Pancreas (tissue), 10 donors: ENCODE data around the gene RBM26. TPM values are rescaled to one million over a fixed set of nuclear protein-coding genes. Genes with fewer than 3 reads are reported as not detected.

Experiments
- ATAC-seq, 4 donors: fragments of 200-7000 bp; cut with Tn5 transposase; one replicate each; pipeline versions ENCODE4 v1.8.0 to v1.9.1; 2020; ENCODE audit warnings: mild to moderate bottlenecking in 4 of 4, moderate library complexity in 4 of 4
- DNase-seq, 6 donors: peaks; one replicate each; pipeline ENCODE4 v3.0.0-alpha.2; 2020
- FAIRE-seq: peaks from 2 replicates; lab custom pipeline; 2012; peaks lifted over from hg19 to GRCh38; lab: Jason Lieb, UNC
- H3K27ac ChIP-seq, 4 donors: fragments of 200-600 bp; sonication (generic); 1 replicate in 3 of 4; 2 replicates in 1 of 4; pipeline versions ENCODE4 v1.5.0 to v1.8.0; 2020
- H3K27me3 ChIP-seq, 4 donors: fragments of 200-600 bp; one replicate each; pipeline ENCODE4 v1.8.0; 2021
- H3K36me3 ChIP-seq, 3 donors: fragments of 200-600 bp; sonication (generic) in 1 of 3; one replicate each; pipeline versions ENCODE4 v1.5.0 to v1.8.0; 2020 to 2021
- H3K4me1 ChIP-seq, 3 donors: fragments of 200-600 bp; one replicate each; pipeline ENCODE4 v1.8.0; 2021
- H3K4me3 ChIP-seq, 4 donors: fragments of 200-600 bp; sonication (generic) in 2 of 4; one replicate each; pipeline versions ENCODE4 v1.5.0 to v1.8.0; 2020 to 2021
- H3K9me3 ChIP-seq, 4 donors: fragments of 200-600 bp; one replicate each; pipeline ENCODE4 v1.8.0; 2021
- WGBS, 2 donors: extraction: QIAGEN DNeasy Blood & Tissue Kit; methylation state at CpG; one replicate each; pipeline ENCODE4 v1.1.7; 2013; 5-methylcytosine and 5-hydroxymethylcytosine counted together
- intact Hi-C, 3 donors: fragments of 100-400 bp; cut with DNase I; formaldehyde crosslinking; loops; one replicate each; pipeline versions ENCODE4 v1.11.1 to v1.14.2; 2022
- polyA plus RNA-seq, 2 donors: library from polyadenylated mRNA; stranded (reverse); fragments of 200-250 nt; gene quantifications; one replicate each; pipeline ENCODE4 v1.2.3, GENCODE V29; 2013
- total RNA-seq, 6 donors: library from RNA; stranded (reverse); fragmentation: NEBNext Ultra II Directional in 4 of 6; extraction: Animal tissue kit (Norgen Biotek cat#: 25700) in 4 of 6; gene quantifications; one replicate each; pipeline versions ENCODE4 v1.2.1 to v1.2.4, GENCODE V29; 2021 to 2023
- TF ChIP-seq, protein P1 (sequence below), 4 donors: fragments of 200-600 bp; sonication (generic) in 3 of 4; IDR thresholded peaks; one replicate each; pipeline versions ENCODE4 v1.5.0 to v1.8.0; 2021; ENCODE audit warnings: antibody characterized with exemption in 4 of 4
- donor health status: healthy with polysubstance abuse.
- donor health status: DM: no; HTN: no; CAD: no; lungs with moderate emphysema.
- donor health status: DM: no; HTN: no; CAD: no.
- donor health status: control.
- donor health status: control.
- donor health status: Bipolar disorder and iron deficiency.
- donor health status: DM: yes; HTN: yes; CAD: no.
- donor health status: DM: no; HTN: no; CAD: no.
- donor health status: DM: no; HTN: no; CAD: no.
- donor health status: DM: yes; HTN: yes; CAD: no.

The RBM26 gene
- total and polyA plus RNA-seq, 8 donors: 11.7 to 25.1 (median 18.3) TPM

DNA sequence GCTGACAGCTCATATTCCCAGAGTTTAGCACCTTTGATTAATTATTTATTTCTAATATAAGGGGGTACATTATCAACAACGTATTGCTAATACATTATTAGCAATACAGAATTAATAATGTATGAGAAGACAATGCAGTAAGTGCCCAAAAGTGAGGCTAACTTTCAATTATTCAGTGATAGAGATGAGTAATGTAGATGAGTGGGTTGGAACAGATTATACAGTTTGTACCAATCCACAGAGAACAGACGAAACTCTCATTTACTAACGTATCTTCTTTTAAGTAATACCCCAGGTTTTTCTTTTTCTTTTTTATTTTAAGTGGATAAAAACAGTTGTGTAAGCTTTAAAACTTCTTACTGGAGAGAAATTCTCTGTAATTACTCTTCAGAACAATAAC lies 36.7 kb upstream of the RBM26 start:
- WGBS, 2 donors: 82 to 91% methylated on average over 3 of the region's 3 CpGs
- H3K36me3 ChIP-seq: no peaks in the 10 kb centered on the region
- H3K4me3 ChIP-seq: no peak overlapping the region
- H3K27ac ChIP-seq: no peak overlapping the region
- DNase-seq: no peak
- TF ChIP-seq, protein P1, sequence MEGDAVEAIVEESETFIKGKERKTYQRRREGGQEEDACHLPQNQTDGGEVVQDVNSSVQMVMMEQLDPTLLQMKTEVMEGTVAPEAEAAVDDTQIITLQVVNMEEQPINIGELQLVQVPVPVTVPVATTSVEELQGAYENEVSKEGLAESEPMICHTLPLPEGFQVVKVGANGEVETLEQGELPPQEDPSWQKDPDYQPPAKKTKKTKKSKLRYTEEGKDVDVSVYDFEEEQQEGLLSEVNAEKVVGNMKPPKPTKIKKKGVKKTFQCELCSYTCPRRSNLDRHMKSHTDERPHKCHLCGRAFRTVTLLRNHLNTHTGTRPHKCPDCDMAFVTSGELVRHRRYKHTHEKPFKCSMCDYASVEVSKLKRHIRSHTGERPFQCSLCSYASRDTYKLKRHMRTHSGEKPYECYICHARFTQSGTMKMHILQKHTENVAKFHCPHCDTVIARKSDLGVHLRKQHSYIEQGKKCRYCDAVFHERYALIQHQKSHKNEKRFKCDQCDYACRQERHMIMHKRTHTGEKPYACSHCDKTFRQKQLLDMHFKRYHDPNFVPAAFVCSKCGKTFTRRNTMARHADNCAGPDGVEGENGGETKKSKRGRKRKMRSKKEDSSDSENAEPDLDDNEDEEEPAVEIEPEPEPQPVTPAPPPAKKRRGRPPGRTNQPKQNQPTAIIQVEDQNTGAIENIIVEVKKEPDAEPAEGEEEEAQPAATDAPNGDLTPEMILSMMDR (IDR thresholded peaks at IDR 0.05): no peak
- no peaks in the 10 kb centered on the region for H3K9me3 ChIP-seq
- FAIRE-seq: no peak
- intact Hi-C loops: no loop called here
- no peaks in the 10 kb centered on the region for H3K4me1 ChIP-seq
- H3K27me3 ChIP-seq: no peaks in the 10 kb centered on the region
- no peak for ATAC-seq

DNA sequence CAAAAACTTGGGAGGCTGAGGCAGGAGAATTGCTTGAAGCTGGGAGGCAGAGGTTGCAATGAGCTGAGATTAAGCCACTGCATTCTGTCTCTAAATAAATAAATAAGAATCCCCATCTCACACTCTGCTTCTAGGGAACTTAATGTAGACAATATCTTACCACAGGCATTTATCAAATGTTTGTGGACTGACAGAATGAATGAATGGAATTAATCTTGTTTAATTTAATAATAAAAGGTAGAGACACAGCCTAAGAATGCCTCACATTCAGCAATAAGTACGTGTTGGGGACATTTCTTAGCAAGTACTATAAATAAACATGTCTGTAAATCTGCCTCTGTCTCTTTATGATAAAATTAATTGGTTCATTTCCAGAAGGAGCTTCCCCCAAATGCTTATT lies 36.2 kb upstream of the RBM26 start:
- 70 to 81% methylated on average over 1 of the region's 1 CpG for WGBS, 2 donors
- no peaks in the 10 kb centered on the region for H3K4me1 ChIP-seq
- H3K27me3 ChIP-seq: no peaks in the 10 kb centered on the region
- TF ChIP-seq, protein P1 (IDR thresholded peaks at IDR 0.05): no peak
- H3K4me3 ChIP-seq: no peak overlapping the region
- intact Hi-C loops: no loop called here
- DNase-seq: no peak
- H3K9me3 ChIP-seq: no peaks in the 10 kb centered on the region
- no peak overlapping the region for H3K27ac ChIP-seq
- ATAC-seq: no peak
- no peak for FAIRE-seq
- no peaks in the 10 kb centered on the region for H3K36me3 ChIP-seq

- TF ChIP-seq, protein P1 (IDR thresholded peaks at IDR 0.05): no peak
- WGBS, 2 donors: 88 to 94% methylated on average over 5 of the region's 5 CpGs
Measured at GRCh38 chr13:79440958-79441528, 35.0 kb upstream of the RBM26 start.

DNA sequence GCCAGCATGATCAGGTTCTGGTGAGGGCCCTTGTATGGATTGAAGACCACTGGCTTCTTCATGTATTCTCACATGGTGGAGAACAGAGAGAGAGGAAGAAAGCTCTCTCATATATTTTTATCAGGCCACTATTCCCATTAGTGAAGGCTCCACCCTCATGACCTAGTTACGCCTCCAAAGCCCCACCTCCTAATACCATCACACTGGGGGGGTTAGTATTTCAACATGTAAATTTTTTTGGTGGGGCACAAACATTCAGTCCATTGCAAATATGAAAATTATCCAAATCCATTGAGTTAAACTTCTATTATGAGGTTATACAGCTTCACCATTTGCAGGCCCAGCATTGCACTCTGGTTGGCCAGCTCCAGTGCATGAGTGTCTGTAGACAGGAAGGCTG lies 33.2 kb upstream of the RBM26 start:
- no peak for ATAC-seq
- TF ChIP-seq, protein P1 (IDR thresholded peaks at IDR 0.05): no peak
- 93 to 100% methylated on average over 1 of the region's 1 CpG for WGBS, 2 donors
- no peaks in the 10 kb centered on the region for H3K36me3 ChIP-seq
- H3K4me3 ChIP-seq: no peak overlapping the region
- no peaks in the 10 kb centered on the region for H3K4me1 ChIP-seq
- intact Hi-C loops: no loop called here
- no peak overlapping the region for H3K27ac ChIP-seq
- FAIRE-seq: no peak
- no peak for DNase-seq
- H3K27me3 ChIP-seq: no peaks in the 10 kb centered on the region
- H3K9me3 ChIP-seq: no peaks in the 10 kb centered on the region

More at GRCh38 chr13:79440958-79441528, 35.0 kb upstream of the RBM26 start:
- Histone ChIP-seq H3K36me3 (no peaks in the 10 kb centered on the region), H3K27me3 (no peaks in the 10 kb centered on the region), H3K27ac (no peak overlapping the region), H3K4me1 (no peaks in the 10 kb centered on the region), H3K9me3 (no peaks in the 10 kb centered on the region), H3K4me3 (no peak overlapping the region)
- FAIRE-seq: no peak
- ATAC-seq: no peak
- DNase-seq: no peak
- intact Hi-C loops: no loop called here

DNA sequence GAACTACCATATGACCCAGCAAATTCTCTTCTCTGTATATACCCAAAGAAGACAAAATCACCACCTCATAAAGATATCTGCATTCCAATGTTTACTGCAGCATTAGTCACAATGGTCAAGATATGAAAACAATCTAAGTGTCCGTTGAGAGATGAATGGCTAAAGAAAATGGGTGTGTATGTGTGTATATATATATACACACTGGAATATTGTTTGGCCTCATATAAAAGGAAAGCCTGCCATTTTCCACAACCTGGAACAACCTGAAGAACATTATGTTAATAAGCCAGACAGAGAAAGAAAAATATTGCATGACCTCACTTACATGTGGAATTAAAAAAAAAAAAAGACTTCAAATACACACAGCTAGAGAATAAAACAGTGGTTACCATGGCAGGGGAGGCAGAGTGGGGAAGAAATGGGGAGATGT lies 29.5 kb upstream of the RBM26 start:
- no peaks in the 10 kb centered on the region for H3K4me1 ChIP-seq
- no peaks in the 10 kb centered on the region for H3K27me3 ChIP-seq
- FAIRE-seq: peak; percentile 73
- H3K9me3 ChIP-seq: no peaks in the 10 kb centered on the region
- TF ChIP-seq, protein P1 (IDR thresholded peaks at IDR 0.05): no peak
- ATAC-seq: peak in 1 of 4 donors; percentile 12
- no peak overlapping the region for H3K4me3 ChIP-seq
- DNase-seq: no peak
- no peak overlapping the region for H3K27ac ChIP-seq
- WGBS, 2 donors: 61 to 63% methylated on average over 1 of the region's 1 CpG
- H3K36me3 ChIP-seq: no peaks in the 10 kb centered on the region
- intact Hi-C loops: no loop called here
